PFSK-1 (cell line): Measurements from ENCODE around the gene GLOD5.

Experiments
- FOXP2 ChIP-seq: optimal IDR thresholded peaks from 2 replicates; pipeline ENCODE3; 2011; ENCODE audit warnings: borderline replicate concordance, control low read depth, inconsistent platforms; ENCODE audit not compliant: insufficient read depth; ENCODE audit errors: extremely low read length, extremely low read depth
- POLR2AphosphoS5 ChIP-seq: IDR thresholded peaks from 2 replicates; pipeline ENCODE4 v1.6.1; 2012; ENCODE audit warnings: low read depth, mild to moderate bottlenecking, control low read depth, low read length, moderate library complexity
- SIN3A ChIP-seq: IDR thresholded peaks from 2 replicates; pipeline ENCODE4 v1.6.1; 2012; ENCODE audit warnings: mild to moderate bottlenecking, low read length, moderate library complexity, borderline replicate concordance; ENCODE audit not compliant: insufficient read depth
- TAF1 ChIP-seq: IDR thresholded peaks from 2 replicates; pipeline ENCODE4 v1.6.1; 2012; ENCODE audit warnings: low read length, control low read depth, borderline replicate concordance; ENCODE audit not compliant: insufficient read depth
- TF ChIP-seq, protein P1 (sequence below), 2 experiments: IDR thresholded peaks; 2 replicates each; pipeline versions ENCODE4 v1.6.1 to v1.8.0; 2011 to 2012; ENCODE audit warnings: low read depth in 2 of 2, low read length in 2 of 2, control low read depth in 1 of 2, inconsistent platforms in 1 of 2, mild to moderate bottlenecking in 1 of 2, moderate library complexity in 1 of 2; ENCODE audit not compliant: insufficient read depth in 1 of 2

Gene GLOD5

GRCh38 chrX:48715876-48716502 is 45.6 kb upstream of the GLOD5 start:
- TF ChIP-seq, protein P1, sequence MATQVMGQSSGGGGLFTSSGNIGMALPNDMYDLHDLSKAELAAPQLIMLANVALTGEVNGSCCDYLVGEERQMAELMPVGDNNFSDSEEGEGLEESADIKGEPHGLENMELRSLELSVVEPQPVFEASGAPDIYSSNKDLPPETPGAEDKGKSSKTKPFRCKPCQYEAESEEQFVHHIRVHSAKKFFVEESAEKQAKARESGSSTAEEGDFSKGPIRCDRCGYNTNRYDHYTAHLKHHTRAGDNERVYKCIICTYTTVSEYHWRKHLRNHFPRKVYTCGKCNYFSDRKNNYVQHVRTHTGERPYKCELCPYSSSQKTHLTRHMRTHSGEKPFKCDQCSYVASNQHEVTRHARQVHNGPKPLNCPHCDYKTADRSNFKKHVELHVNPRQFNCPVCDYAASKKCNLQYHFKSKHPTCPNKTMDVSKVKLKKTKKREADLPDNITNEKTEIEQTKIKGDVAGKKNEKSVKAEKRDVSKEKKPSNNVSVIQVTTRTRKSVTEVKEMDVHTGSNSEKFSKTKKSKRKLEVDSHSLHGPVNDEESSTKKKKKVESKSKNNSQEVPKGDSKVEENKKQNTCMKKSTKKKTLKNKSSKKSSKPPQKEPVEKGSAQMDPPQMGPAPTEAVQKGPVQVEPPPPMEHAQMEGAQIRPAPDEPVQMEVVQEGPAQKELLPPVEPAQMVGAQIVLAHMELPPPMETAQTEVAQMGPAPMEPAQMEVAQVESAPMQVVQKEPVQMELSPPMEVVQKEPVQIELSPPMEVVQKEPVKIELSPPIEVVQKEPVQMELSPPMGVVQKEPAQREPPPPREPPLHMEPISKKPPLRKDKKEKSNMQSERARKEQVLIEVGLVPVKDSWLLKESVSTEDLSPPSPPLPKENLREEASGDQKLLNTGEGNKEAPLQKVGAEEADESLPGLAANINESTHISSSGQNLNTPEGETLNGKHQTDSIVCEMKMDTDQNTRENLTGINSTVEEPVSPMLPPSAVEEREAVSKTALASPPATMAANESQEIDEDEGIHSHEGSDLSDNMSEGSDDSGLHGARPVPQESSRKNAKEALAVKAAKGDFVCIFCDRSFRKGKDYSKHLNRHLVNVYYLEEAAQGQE (IDR thresholded peaks at IDR 0.05; ENCODE audit: insufficient read depth in 1 of 2, low read depth in 2 of 2, low read length in 2 of 2), result no peak
- no peak for TF ChIP-seq SIN3A
- TF ChIP-seq FOXP2, result no peak
- no peak for TF ChIP-seq POLR2AphosphoS5
- TF ChIP-seq TAF1, result no peak

- TF ChIP-seq, protein P1 (IDR thresholded peaks at IDR 0.05; ENCODE audit: insufficient read depth in 1 of 2, low read depth in 2 of 2, low read length in 2 of 2), result no peak
- TF ChIP-seq FOXP2 (no peak), SIN3A (no peak), POLR2AphosphoS5 (no peak), TAF1 (no peak)
These were observed 41.6 kb upstream of the GLOD5 start for GRCh38 chrX:48719958-48720357.

DNA sequence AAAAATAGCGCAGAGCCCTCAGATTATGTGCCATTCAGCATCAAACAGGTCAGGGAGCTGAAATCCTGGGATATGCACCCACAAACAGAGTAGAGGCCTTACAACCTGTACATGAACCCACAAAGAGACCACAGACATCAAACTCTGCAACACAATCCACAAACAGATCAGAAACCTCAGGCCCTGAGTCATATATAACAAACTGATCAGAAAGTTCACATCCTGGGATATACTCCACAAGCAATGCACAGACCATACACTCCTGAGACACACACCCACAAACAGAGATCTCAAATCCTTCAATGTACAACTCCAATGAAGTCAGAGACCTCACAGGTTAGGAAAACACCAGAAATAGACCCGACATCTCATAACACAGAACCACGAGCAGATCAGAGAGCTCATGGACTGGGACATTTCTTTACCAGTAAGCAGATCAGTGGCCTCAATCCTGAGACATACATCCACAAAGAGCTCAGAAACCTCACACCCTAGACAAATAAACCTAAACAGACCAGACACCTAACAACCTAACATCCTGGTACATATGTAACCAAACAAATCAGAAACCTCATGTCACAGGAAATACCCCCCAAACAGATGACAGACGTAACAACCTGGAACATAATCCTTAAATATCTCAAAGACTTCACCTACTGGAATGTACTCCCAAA is 40.8 kb upstream of the GLOD5 start:
- TF ChIP-seq FOXP2, result no peak
- TF ChIP-seq TAF1, result no peak
- TF ChIP-seq POLR2AphosphoS5, result no peak
- TF ChIP-seq, protein P1 (IDR thresholded peaks at IDR 0.05; ENCODE audit: insufficient read depth in 1 of 2, low read depth in 2 of 2, low read length in 2 of 2), result no peak
- TF ChIP-seq SIN3A, result no peak

GRCh38 chrX:48721916-48722315 is 39.6 kb upstream of the GLOD5 start:
- TF ChIP-seq POLR2AphosphoS5 (no peak), FOXP2 (no peak), TAF1 (no peak), SIN3A (no peak)
- TF ChIP-seq, protein P1 (IDR thresholded peaks at IDR 0.05; ENCODE audit: insufficient read depth in 1 of 2, low read depth in 2 of 2, low read length in 2 of 2), result no peak
